Sigmoid colon (tissue), 7 donors: ENCODE results near the gene QRFP. TPM values are rescaled to one million over a fixed set of nuclear protein-coding genes. Genes with fewer than 3 reads are reported as not detected.

Experiments
- DNase-seq: peaks from one replicate; pipeline ENCODE4 v3.0.0-alpha.2; 2019
- H3K27ac ChIP-seq, 4 donors: fragments of 200-600 bp; sonication (generic); one replicate each; pipeline ENCODE4 v1.5.1; 2016 to 2019; ENCODE audit warnings: mild to moderate bottlenecking in 1 of 4
- H3K27me3 ChIP-seq, 3 donors: fragments of 200-600 bp; sonication (generic); one replicate each; pipeline ENCODE4 v1.5.1; 2019; ENCODE audit warnings: mild to moderate bottlenecking in 1 of 3
- H3K36me3 ChIP-seq, 4 donors: fragments of 200-600 bp; sonication (generic); one replicate each; pipeline ENCODE4 v1.5.1; 2016 to 2019
- H3K4me1 ChIP-seq, 4 donors: fragments of 200-600 bp; sonication (generic); one replicate each; pipeline ENCODE4 v1.5.1; 2017 to 2019
- H3K4me3 ChIP-seq, 4 donors: fragments of 200-600 bp; sonication (generic); one replicate each; pipeline ENCODE4 v1.5.1; 2017 to 2019; ENCODE audit warnings: mild to moderate bottlenecking in 2 of 4, moderate library complexity in 1 of 4
- H3K9me3 ChIP-seq, 4 donors: fragments of 200-600 bp in 3 of 4; sonication (generic) in 3 of 4; one replicate each; pipeline versions ENCODE4 v1.5.1 to v1.6.1; 2013 to 2019
- EP300 ChIP-seq, 4 donors: sonication (generic); formaldehyde crosslinking; IDR thresholded peaks; one replicate each; pipeline ENCODE4 v1.6.1; 2017; ENCODE audit warnings: antibody characterized with exemption in 4 of 4
- POLR2A ChIP-seq, 2 donors: fragments of 450-650 bp; IDR thresholded peaks; one replicate each; pipeline ENCODE4 v1.6.1; 2016; ENCODE audit warnings: antibody characterized with exemption in 2 of 2, mild to moderate bottlenecking in 2 of 2, moderate library complexity in 2 of 2
- POLR2AphosphoS5 ChIP-seq, 4 donors: sonication (generic); formaldehyde crosslinking; IDR thresholded peaks; one replicate each; pipeline ENCODE4 v1.6.1; 2017; ENCODE audit warnings: antibody characterized with exemption in 4 of 4
- WGBS, 2 donors: extraction: QIAGEN DNeasy Blood & Tissue Kit; methylation state at CpG; one replicate each; pipeline ENCODE4 v1.1.7; 2013; 5-methylcytosine and 5-hydroxymethylcytosine counted together
- intact Hi-C: fragments of 100-400 bp; cut with DNase I; formaldehyde crosslinking; loops from one replicate; pipeline ENCODE4 v1.15.1; 2023
- polyA plus RNA-seq, 3 donors: library from polyadenylated mRNA; stranded (reverse); fragments of 200-250 nt; gene quantifications; one replicate each; pipeline ENCODE4 v1.2.3, GENCODE V29; 2013
- total RNA-seq, 4 donors: library from RNA; depleted of rRNA; stranded (reverse); fragments of >200 nt; gene quantifications; one replicate each; pipeline ENCODE4 v1.1.0, GENCODE V29; 2016
- TF ChIP-seq, protein P1 (sequence below), 4 experiments: fragments of 450-650 bp in 3 of 4; fragments of 200-600 bp in 1 of 4; IDR thresholded peaks; one replicate each; pipeline ENCODE4 v1.5.1; 2016 to 2019; ENCODE audit warnings: antibody characterized with exemption in 4 of 4, mild to moderate bottlenecking in 3 of 4, moderate library complexity in 2 of 4
- donor health status: healthy with polysubstance abuse.
- donor health status: Bipolar disorder and iron deficiency.
- donor health status: healthy.

QRFP gene
- total and polyA plus RNA-seq, 7 donors, result 0.20 TPM; not detected in 6

DNA sequence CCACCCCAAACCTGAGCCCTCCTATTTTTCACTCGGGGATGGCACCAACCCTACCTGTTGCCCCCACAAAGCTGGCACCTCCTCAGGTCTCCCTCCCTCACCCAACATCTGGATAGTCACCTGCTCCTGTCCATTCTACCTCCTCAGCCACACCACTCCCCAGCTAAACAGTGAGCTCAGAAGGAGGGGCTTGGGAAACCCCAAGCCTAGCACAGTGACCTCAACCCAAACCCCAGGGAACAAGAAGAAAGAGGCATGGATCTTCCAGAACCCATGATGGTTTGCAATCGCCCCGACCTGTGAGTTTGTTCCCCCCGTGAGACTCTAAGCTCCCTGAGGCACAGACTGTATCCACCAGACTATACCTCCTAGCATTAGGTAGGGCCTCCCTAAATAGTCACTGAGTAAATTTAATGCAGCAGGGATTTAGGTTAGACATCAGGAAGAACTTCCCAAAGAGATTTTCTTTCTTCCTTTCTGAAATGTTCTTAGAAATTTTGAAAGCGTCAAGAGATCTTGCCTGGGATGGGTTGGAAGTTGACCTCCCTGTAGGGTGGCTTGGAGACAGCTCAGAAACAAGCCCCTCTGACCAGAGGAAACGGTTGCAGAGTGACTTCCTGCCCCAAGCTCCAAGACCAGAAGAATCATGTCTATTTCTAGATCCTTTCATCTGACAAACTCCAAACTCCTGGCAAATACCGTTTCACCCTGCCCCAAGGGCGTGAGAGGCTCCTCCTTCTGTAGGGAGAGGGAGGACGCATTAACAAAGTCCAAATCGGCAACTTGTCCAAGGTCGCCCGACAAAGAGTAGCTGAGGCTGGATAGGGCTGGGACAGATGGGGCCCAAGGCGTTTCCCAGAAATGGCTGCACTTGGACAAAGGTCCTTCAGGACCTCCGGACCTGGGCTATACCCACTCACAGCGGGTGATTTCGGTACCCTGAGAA, 38.4 kb upstream of the QRFP start:
- no peaks in the 10 kb centered on the region for H3K36me3 ChIP-seq
- TF ChIP-seq, protein P1, sequence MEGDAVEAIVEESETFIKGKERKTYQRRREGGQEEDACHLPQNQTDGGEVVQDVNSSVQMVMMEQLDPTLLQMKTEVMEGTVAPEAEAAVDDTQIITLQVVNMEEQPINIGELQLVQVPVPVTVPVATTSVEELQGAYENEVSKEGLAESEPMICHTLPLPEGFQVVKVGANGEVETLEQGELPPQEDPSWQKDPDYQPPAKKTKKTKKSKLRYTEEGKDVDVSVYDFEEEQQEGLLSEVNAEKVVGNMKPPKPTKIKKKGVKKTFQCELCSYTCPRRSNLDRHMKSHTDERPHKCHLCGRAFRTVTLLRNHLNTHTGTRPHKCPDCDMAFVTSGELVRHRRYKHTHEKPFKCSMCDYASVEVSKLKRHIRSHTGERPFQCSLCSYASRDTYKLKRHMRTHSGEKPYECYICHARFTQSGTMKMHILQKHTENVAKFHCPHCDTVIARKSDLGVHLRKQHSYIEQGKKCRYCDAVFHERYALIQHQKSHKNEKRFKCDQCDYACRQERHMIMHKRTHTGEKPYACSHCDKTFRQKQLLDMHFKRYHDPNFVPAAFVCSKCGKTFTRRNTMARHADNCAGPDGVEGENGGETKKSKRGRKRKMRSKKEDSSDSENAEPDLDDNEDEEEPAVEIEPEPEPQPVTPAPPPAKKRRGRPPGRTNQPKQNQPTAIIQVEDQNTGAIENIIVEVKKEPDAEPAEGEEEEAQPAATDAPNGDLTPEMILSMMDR (IDR thresholded peaks at IDR 0.05), result no peak
- TF ChIP-seq POLR2A (IDR thresholded peaks at IDR 0.05) (no peak), POLR2AphosphoS5 (IDR thresholded peaks at IDR 0.05) (no peak), EP300 (IDR thresholded peaks at IDR 0.05) (no peak)
- intact Hi-C loops, result loop anchor here (5.0 kb wide), 1 partner anchor 168 kb away; no protein-coding TSS in a partner anchor
- no peak for DNase-seq
- H3K4me3 ChIP-seq, result no peak overlapping the region
- WGBS, 2 donors, result 52 to 66% methylated on average over 16 of the region's 16 CpGs
- peaks cover 0 to 51% (median 35%) of the 10 kb centered on the region in 4 donors for H3K4me1 ChIP-seq
- H3K27me3 ChIP-seq, result peaks cover 26 to 69% (median 51%) of the 10 kb centered on the region in 3 donors
- H3K27ac ChIP-seq, result no peak overlapping the region
- H3K9me3 ChIP-seq, result no peaks in the 10 kb centered on the region

DNA sequence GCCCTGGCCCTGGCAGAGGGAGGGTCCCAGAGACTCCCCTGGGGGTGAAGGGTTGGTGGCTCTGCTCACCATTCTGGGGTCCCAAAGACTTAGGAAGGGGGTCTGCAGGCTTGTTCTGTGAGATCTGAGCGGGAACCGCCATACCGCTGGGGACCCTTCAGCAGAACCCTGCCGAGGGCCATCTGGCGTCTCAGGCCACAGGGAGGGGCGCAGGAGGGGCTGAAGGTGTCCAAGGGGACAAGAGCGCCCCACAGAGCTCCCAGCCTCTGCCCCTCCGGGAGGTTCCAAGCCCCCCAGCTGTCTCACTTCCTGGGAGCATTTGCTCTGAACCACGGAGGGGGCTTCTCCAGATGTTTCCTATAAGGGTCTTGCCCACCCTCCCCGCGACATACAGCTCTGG, 37.6 kb upstream of the QRFP start:
- TF ChIP-seq EP300 (IDR thresholded peaks at IDR 0.05) (no peak), POLR2A (IDR thresholded peaks at IDR 0.05) (no peak), POLR2AphosphoS5 (IDR thresholded peaks at IDR 0.05) (no peak)
- TF ChIP-seq, protein P1 (IDR thresholded peaks at IDR 0.05), result no peak
- WGBS, 2 donors, result 71 to 89% methylated on average over 11 of the region's 11 CpGs
- intact Hi-C loops, result no loop called here

DNA sequence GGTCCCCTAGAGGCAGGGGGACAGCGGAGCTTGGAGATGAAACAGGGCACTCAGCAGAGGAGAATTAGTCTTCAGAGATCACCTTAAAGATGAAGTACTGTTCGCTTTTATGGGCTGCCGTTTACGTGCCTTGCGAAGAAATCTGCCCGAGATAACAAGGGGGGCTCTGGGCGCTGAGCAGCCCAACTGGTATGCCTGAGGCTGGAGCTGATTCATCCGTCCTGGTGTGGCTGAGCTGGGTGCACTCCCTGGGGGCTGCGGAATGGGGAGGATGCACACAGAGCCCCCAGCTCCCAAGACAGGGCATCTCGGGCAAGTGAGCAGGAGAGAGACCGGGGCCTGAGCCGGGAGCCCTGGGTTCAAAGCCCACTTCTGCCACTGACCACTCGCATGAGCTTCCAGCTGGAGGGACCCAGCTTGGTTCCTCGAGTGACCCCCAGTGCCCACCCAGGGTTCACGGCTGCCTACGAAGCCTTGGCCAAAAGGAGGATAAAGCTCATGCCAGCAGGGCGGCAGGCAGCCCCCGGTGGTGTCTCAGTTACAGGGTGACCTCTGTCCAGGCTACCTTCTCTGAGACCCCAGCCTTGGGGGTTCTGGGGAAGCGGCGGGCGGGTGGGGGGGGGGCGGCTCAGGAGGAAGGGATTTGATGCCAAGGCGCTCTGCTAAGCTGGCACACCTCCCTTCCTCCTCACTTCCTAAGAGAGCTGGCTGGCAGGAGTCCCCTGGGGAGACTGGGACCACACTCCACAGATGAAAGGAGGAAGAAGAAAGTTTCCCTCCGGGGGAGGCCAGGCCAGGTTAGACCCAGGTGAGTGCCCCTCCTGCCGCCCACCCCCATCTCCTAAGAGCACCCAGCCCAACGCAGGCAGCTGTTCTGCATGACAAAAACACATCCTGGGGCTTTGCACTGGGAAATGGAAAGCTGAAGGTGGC, 36.8 kb upstream of the QRFP start:
- H3K4me1 ChIP-seq, result peaks cover 0 to 43% (median 23%) of the 10 kb centered on the region in 4 donors

More for the DNA sequence above, 37.6 kb upstream of the QRFP start:
- peaks cover 0 to 44% (median 28%) of the 10 kb centered on the region in 4 donors for H3K4me1 ChIP-seq
- H3K27ac ChIP-seq, result no peak overlapping the region
- H3K36me3 ChIP-seq, result no peaks in the 10 kb centered on the region
- H3K9me3 ChIP-seq, result no peaks in the 10 kb centered on the region
- no peak for DNase-seq
- H3K4me3 ChIP-seq, result no peak overlapping the region
- H3K27me3 ChIP-seq, result peaks cover 20 to 62% (median 43%) of the 10 kb centered on the region in 3 donors

More for the DNA sequence above, 36.8 kb upstream of the QRFP start:
- Histone ChIP-seq H3K27ac (peak overlapping the region in 2 of 4 donors; percentile 62 to 81), H3K9me3 (no peaks in the 10 kb centered on the region), H3K27me3 (peaks cover 15 to 53% (median 37%) of the 10 kb centered on the region in 3 donors), H3K36me3 (no peaks in the 10 kb centered on the region), H3K4me3 (peak overlapping the region in 1 of 4 donors; percentile 4)
- TF ChIP-seq, protein P1 (IDR thresholded peaks at IDR 0.05), result peak in 1 of 4 experiments; percentile 5
- TF ChIP-seq POLR2A (IDR thresholded peaks at IDR 0.05), result no peak
- DNase-seq, result no peak
- WGBS, 2 donors, result 41 to 71% methylated on average over 26 of the region's 26 CpGs
- intact Hi-C loops, result no loop called here
